ENCODE data around the gene RORB.
"Not testable (repeated sequence)": the region's sequence is repeated elsewhere in the genome, so short reads cannot be mapped to it uniquely, and the experiment has no call there.

Gene RORB

DNA sequence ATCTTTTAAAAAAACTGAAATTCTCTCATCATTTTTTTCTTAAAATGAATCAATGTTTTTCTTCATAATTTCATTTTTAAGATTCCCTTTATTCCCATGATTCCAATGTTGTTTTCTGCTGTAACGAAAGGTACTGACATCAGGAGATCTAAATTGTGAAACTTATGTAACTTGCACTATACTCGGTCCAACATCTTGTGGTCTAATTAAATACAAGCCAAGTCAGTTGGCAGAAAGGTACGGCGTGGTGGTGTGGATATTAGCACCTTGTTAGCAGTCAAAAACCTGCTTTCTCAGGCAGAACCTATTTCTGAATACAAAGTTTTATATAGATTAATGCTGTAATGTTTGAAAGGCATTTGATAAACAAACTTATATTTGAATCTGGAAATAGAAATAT is 20.1 kb downstream of the RORB start:
- DNase-seq: no peak

DNA sequence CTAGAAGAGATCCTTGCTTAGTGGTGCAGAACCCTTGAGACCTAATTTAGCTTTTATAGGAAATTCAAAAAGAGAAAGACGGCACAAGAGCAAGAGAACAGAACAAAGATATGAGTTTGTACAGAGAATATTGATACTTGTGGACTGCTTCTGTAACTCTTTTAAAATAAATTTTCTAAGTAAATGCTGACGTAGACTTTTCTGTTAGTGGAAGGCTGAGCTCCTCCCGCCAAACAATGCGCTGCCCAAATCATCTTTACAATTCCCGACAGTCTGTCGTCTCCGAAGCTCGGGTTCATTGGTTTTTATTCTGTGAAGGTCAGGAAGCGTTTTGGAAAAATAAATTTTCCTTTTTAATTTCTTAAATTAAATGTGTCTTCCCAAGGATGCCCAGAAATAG is 22.3 kb downstream of the RORB start:
- DNase-seq: no peak

DNA sequence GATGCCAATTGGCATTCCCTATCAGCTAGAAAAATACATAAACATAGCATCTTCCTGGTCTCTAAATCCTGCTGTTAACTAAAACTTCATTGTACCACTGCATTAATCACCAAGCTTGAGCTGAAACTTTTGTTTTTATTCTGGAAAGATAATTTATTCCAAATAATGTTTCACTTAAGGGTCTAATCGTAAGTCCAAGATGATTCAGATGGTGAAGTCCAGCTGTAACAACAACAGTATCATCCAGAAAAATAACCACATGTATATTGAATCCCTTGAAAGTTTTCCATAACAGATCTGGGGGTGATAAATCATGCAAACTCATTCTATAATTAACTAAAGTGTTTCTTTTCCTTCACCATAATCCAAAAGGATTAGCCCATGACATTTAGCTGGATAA is 23.9 kb downstream of the RORB start:
- no peak for DNase-seq

DNA sequence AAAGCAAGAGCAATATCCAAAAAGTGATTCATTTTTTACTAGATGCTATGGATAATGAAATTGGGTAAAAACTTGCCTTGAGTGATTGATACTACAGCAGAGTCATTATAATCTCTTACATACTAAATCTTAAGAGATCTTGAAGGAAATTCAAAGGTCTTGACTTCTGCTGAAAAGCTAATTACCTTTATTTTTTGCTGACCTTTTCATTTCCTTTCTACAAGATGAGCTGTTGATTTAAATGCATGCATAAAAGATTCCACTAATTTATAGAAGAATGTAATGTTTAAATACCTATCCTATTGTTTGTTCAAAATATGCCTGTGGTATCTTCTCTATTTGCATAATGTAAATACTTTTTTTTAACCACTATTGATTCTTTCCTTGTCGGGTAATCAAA is 27.2 kb downstream of the RORB start:
- no peak for DNase-seq

DNA sequence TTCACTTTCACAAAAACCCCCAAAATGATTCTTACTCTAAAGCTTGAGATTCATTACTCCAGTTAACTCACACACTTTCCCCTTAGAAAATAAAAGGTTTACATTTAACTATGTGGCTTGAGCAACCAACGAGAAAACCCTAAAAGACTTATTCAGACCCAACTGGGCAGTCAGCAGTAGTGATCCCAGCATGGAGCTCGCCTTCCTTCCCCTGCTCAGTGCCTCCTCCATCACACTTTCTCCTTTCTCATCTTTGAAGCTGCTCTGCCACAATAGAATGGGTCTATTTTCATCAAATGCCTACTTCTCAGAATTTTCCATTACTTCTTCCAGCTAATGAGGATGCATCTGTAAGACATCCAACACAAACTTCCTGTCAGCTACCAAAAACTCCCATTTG is 29.1 kb downstream of the RORB start:
- no peak for DNase-seq

DNA sequence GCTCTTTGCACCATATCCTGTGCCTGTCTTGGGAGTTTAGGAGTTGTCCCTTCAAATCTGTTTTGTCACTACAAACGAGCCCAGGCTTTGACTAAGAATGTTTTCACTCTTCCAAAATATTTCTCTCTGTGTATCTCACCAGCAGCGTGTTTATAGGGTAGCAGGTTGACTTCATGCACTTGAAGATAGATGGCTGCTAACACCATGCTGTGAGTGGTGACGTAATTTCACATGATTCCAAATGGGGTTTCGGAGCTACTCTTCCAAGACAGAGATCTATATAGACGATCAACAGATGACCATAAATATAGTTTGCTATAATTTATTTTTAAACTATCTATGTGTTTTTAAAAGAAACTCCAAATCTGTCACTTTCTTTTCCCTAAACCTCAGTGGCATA is 30.6 kb downstream of the RORB start:
- DNase-seq: no peak

DNA sequence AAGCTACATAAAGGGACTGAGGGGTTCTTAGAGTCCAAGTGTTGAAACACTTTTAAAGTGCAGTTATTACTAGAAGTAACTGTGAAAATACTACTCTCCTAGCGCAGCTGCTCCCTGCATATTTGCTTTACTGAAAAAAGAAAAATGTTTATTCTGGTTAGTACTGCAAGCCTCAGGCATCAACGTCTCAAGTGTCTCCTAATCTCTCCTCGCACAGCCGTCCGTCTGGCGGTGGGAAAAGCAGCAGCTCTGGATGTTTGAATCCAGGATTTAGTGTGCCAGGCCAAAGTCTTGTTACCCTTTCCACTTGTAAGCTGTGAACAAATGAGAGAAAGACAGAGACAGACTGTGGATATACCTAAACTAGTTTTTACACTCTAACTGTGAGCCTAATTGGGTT is 31.1 kb downstream of the RORB start:
- DNase-seq: no peak

DNA sequence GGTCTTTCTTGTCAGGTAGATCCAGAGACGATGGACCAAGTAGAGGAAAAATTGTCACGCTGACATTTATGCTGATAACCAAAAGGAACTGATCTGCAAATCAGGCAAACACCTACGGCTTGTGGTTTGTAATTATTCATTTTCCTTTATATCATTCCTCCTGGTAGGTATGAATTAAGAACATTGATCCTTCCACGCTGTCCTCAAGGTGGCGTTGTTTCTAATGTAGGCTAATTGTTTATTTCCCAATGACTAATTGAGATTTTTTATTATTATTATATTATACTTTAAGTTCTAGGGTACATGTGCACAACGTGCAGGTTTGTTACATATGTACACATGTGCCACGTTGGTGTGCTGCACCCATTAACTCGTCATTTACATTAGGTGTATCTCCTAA is 33.3 kb downstream of the RORB start:
- DNase-seq: not testable (repeated sequence)

DNA sequence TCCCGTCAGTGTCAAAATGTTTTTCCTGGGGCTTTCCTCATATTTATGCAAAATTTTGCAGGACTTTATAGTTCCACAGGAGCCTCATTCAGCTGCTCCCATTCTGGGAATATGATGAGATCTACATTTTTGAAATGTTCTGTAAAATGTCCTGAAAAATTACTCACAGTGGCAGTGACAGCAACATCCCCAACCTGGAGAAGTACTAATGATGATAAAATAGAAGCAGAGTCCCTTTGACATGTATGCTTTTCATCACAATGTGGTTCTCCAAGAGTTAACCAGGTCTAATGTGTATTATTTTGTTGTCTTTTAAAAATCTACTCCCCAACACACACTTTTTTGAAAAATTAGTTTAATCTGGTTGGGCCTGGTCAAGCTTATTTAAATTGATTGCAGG is 36.1 kb downstream of the RORB start:
- DNase-seq: no peak

DNA sequence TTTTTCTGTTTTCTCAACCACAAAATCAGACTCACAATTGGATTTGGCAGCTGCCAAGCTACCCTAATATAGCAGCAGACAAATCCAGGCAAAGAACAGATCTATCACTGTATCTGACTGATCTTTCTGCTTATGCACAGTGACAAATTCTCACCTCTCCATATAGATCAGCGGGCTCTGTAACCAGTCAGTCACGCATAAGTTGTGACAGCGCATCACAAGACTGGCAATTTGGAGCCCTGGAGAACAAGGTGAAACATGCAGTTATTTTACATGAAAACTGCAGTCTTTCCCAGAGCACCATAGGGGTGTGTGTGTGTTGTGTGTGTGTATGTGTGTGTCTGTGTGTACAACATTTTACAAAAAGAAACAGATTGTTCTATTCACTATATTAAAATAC is 37.7 kb downstream of the RORB start:
- DNase-seq: no peak

DNA sequence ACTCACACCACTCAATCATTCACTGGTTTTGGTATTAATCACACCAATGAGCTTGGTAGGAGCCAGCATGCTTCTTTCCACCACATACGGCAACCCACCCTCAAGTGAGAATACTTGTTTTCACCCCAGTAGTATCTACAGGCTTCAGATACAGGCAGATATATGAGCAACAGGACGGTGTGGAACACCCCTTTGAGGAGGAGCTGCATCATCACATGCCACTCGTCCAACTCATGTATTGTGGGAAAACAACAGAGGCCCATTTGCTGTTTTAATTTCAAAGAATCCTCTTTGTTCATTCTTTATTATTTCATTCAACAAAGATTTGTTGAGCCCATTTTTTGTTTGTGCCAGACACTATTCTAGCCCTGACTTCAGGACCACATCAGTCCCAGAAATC is 46.0 kb downstream of the RORB start:
- DNase-seq: no peak

DNA sequence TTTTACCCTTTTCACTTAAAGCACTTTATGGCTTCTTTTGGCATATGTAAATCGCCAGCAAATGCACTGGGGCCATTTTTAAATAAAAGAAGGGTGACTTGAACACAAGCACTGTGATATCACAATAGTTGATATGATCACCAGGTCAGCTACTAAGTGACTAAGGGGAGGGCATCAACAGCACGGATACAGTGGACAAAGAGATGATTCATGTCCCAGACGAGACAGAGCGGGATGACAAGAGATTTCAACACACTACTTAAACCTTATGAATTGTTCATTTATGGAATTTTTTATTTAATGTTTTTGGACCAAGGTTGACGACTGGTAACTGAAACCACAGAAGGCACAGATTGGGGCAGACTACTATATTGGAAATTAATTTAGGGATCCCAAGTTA is 54.1 kb downstream of the RORB start:
- DNase-seq: no peak

DNA sequence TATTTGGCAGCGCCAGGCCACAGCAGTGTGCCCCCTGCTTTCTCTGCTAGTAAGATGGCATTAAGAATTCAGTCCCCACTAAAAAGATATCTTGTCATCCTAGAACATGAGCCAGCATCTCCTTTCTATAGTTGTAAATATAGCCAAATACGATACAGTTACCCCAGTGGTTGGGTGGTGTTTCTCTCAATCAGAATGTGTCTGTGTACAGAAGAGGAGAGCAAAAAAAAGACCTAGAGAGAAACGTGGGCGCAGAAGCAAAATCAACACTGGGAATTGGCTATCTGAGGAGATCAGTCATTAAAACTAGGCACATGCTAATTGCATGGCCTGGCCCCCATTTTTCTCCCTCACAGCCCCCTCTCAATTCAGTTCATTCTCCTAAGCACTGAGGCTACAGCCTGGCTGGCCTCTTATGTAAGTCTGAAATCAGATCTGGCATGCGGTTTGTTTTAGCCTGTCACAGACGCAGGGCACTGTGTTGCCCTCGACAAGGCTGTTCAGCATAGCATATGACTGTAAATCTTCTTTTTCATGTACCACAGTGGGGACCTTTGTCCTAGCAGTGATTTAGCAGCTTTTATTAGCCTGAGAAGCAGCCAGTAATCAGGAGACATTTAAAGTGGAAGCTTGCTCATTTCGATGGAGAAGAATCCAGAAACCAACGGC is 57.8 kb downstream of the RORB start:
- no peak for DNase-seq

DNA sequence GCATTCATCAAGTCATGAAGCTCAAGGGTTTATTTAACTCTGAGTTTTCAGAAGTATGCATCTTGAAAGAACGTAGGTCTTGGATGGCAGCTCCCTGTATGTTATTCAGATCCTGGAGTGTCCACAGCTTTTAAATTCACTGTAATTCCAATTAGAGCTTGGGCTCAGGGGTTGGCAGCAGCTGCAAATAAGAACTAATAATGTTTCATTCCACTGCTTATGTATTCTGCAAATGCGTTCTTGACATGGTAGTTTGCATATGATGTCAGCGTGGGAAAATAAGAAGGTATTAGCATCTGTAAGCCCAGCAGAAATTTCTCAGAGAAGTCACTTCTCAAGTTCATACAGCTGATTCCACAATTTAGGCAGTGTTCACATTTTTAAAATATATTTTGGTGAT is 58.4 kb downstream of the RORB start:
- DNase-seq: no peak

DNA sequence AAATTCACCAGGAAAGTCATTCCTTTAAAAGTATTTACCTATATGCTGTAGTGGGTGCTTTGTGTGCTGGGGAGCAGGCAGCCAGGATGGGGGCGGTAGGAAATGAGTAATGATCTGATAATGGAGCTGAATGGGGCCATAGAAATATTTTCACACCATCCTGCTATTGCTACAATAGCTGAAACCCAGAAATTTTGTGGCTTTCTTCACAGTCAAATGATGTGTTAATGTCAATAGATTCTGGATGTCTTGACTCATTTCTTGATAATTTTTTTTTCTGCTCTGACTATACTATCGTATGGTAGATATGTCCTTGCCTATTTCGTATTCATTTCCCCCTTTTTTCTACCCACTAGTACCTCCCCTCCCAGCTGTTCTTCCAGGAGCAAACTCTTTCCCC is 59.5 kb downstream of the RORB start:
- peak in 1 of 5 donors; percentile 31 for DNase-seq

DNA sequence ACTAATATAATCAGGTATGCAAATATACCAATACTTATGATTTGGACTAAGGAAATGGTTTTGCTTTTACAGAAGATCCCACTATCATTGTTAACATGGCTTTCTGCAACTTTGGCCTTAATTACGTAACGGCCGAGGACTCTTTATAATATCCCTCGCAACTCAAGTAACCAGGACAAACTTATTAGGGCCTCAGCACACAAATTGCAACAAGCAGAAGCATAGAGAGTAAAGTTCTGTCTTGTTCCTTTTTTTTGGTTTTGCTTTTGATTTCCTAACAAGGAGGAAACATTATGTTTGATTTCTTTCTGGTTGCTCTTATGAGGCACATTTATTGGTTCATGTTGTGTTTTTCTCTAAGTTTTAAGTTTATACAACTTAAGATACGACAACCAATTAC is 60.4 kb downstream of the RORB start:
- DNase-seq: no peak

DNA sequence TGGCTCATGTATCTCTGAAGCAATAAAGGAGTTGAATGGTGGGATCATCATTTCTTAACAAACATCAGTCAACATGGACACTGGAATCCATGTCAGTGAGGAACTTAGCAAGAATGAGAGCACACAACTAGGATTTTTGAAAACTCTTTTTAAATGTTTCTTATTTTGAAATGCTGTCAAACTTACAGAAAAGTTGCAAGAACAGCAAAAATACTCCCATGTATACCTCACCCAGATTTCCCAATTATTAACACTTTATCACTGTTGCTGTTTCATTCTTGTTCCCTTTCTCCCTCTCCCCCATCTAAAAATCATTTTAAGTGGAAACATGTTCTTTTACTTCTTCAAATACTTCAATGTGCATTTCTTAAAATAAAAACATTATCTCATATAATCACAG is 65.5 kb downstream of the RORB start:
- no peak for DNase-seq

DNA sequence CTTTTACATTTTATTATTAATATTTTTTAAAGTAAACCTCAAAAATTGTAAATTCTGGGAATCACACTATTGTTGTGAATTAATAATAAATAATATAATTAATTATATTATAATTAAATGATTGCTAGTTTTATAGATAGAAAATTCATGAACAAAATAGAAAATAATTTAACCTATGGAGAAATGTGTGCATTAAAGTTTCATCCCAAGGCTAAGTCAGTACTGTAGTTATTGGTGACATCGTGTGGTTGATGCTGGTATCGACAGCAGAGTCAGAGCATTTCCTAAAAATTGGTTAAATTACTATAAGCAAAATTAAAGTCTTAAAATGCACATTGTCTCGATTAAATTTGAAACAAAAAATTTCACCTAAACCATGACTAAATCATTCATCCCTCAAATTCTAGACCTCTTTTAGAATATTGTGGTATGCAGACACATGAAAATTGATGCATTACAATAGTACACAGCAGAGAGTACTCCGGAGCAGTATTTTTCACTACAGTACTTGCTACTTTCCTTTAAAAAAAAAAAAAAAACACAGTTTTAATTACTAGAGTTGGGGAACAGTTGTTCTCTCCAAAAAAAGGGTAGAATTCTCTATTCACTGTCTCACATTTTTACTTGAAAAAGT is 73.9 kb downstream of the RORB start:
- no peak for DNase-seq

DNA sequence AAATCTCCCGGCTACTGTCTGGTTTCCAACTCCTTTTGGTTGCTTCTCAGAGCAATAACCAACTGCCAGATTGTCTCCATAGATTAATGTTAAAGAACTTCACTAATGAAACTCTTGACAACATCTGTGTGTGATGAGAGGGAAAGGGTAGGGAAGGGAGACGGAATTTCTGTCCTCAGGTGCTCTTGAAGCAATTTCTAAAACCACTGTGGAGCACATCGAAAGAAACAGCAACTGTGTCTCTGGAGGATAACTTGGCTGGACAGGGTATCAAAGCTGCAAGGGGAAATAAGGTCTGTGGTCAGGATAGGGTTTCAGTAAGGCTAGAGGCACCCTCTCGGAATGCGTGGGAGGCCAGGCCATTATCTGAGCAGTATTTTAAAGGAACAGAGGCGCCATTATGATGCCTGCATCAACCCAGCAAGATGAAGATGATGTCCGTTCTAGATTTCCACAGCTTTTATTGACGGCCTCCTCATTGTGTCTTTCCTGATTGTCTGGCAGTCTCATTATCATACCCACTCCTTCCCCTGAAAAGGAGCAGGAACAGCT is 76.6 kb downstream of the RORB start:
- no peak for DNase-seq

DNA sequence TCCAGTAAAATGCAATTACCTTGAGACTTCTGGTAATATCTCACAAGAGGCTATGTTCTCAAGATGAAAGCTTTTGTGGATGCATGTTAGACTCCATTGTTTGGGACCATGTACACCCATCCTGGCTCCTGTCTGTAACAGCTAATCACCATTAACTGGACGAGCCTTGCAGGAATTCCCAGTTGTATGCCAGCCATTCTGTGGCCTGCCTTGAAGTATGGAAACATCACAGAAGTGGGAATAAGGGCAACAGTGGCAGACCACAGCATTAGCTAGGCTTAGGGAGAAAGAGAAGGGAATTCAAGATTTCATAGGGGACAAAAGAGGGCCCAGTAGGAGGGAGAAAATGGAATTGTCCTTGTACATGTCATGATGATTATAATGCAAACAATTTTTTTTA is 79.0 kb downstream of the RORB start:
- DNase-seq: no peak

DNA sequence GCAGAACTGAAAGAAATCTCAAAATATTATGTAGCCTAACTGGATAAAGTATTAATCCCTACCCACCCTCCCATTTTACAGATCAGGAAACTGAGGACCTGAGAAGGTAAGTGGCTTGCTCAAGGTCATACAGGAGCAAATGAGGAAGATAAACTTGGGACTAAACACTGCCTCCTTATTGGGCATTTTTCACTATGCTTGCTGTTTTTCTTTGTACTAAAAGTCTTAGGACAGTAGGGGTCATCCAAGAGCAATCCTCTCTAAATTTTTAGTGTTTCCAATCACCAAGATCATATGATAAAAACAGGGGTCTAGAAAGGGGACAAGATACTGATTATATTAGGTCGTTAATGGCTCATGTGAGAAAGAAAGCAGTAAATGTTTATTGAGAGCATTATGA is 80.8 kb downstream of the RORB start:
- no peak for DNase-seq

DNA sequence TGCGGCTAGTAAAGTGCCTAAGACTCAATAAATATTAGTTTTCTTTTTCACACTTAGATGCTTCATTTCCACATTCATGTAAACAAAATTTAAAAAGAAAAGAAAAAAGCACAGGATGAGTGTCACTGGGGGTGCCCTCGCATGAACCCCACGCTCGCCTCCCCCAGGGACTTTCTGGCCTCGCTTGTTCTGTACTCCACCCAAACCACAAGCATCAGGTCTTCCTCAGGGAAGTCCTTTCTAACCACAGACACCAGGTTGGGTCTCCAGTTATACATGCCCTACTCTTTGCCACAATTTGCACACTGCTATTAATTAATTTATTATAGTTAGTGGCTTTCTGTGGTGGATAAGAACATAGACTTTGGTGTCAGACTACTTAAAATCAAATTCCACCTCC is 92.4 kb downstream of the RORB start:
- DNase-seq: no peak

DNA sequence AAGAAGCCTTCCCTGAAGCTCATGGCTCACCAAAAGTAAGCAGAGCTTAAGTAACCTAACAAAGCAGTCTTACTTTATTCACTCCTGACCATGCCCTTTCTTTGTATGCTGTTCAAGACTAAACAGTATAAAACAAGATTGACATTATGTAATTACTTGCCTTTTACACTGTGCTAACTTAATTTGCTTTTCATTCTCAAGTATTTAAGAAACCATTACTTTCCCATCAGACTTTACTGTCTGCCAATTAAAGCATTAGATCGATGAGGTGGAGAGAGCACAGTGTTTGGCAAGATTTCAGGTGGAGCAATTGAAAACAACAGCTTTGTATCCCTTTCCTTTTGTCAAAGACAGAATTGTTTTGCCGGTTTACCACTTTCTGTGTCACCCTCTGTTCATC is 98.2 kb downstream of the RORB start:
- no peak for DNase-seq

DNA sequence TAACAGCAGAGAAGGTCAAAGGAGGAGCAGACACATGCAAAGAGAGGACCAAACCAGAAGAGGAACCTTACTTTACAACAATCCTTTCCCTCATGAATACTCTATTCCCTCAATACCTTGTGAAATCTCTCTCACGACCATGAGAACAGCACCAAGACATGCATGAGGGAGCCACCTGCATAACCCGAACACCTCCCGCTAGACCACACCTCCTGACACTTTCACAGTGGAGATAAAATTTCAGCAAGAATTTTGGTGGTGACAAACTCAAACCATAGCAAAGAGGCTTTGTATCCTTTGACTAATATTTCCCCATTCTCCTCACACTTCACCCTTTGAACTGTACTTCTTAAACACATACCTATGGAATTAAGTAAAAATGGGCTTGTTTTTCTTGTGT is 101.7 kb downstream of the RORB start:
- no peak for DNase-seq
